ENCODE data around the gene ZNF592. TPM values are rescaled to one million over a fixed set of nuclear protein-coding genes. Genes with fewer than 3 reads are reported as not detected.

ZNF592 gene
- total and polyA plus RNA-seq, 7 donors, result 6.0 to 20.4 (median 13.6) TPM

GRCh38 chr15:84807228-84807627, 58.8 kb downstream of the ZNF592 start:
- H3K27me3 ChIP-seq, result no peaks in the 10 kb centered on the region
- intact Hi-C loops (cut with DNase I), result loop anchor here (5.0 kb wide), 1 partner anchor 40 kb away; no protein-coding TSS in a partner anchor
- no peak for DNase-seq
- H3K4me1 ChIP-seq, result no peaks in the 10 kb centered on the region
- H3K4me3 ChIP-seq, result no peak overlapping the region
- no peaks in the 10 kb centered on the region for H3K9me3 ChIP-seq
- no peak overlapping the region for H3K27ac ChIP-seq
- TF ChIP-seq POLR2A (IDR thresholded peaks at IDR 0.05), result no peak
- no peak for TF ChIP-seq EP300 (IDR thresholded peaks at IDR 0.05)
- no peak for TF ChIP-seq CTCF (IDR thresholded peaks at IDR 0.05)
- no peak for TF ChIP-seq POLR2AphosphoS5 (IDR thresholded peaks at IDR 0.05)
- WGBS, 2 donors, result 65 to 74% methylated on average over 3 of the region's 3 CpGs
- H3K36me3 ChIP-seq, result peaks cover 6 to 39% (median 15%) of the 10 kb centered on the region in 4 donors

GRCh38 chr15:84810073-84810840, 61.9 kb downstream of the ZNF592 start:
- no peaks in the 10 kb centered on the region for H3K27me3 ChIP-seq
- WGBS, 2 donors, result 94 to 96% methylated on average over 7 of the region's 7 CpGs
- peaks cover 0 to 10% (median 0%) of the 10 kb centered on the region in 4 donors for H3K36me3 ChIP-seq

GRCh38 chr15:84811151-84811550, 62.8 kb downstream of the ZNF592 start:
- H3K9me3 ChIP-seq, result no peaks in the 10 kb centered on the region
- no peak overlapping the region for H3K27ac ChIP-seq
- WGBS, 2 donors, result 76 to 86% methylated on average over 4 of the region's 4 CpGs
- no peak overlapping the region for H3K4me3 ChIP-seq
- H3K36me3 ChIP-seq, result peaks cover 0 to 1% (median 0%) of the 10 kb centered on the region in 4 donors
- no peaks in the 10 kb centered on the region for H3K4me1 ChIP-seq
- intact Hi-C loops (cut with DNase I), result no loop called here
- no peaks in the 10 kb centered on the region for H3K27me3 ChIP-seq
- TF ChIP-seq CTCF (IDR thresholded peaks at IDR 0.05) (no peak), POLR2AphosphoS5 (IDR thresholded peaks at IDR 0.05) (no peak)
- DNase-seq, result no peak

More at GRCh38 chr15:84810073-84810840, 61.9 kb downstream of the ZNF592 start:
- Histone ChIP-seq H3K4me1 (no peaks in the 10 kb centered on the region), H3K4me3 (no peak overlapping the region), H3K9me3 (no peaks in the 10 kb centered on the region), H3K27ac (no peak overlapping the region)
- intact Hi-C loops (cut with DNase I), result no loop called here
- no peak for TF ChIP-seq POLR2A (IDR thresholded peaks at IDR 0.05)
- no peak for TF ChIP-seq CTCF (IDR thresholded peaks at IDR 0.05)
- no peak for TF ChIP-seq POLR2AphosphoS5 (IDR thresholded peaks at IDR 0.05)
- no peak for TF ChIP-seq EP300 (IDR thresholded peaks at IDR 0.05)
- no peak for DNase-seq

GRCh38 chr15:84811828-84812227, 63.4 kb downstream of the ZNF592 start:
- Histone ChIP-seq H3K4me1 (peaks cover 0 to 6% (median 5%) of the 10 kb centered on the region in 4 donors), H3K4me3 (no peak overlapping the region), H3K9me3 (no peaks in the 10 kb centered on the region), H3K27ac (no peak overlapping the region), H3K27me3 (no peaks in the 10 kb centered on the region), H3K36me3 (no peaks in the 10 kb centered on the region)
- TF ChIP-seq POLR2AphosphoS5 (IDR thresholded peaks at IDR 0.05) (no peak), CTCF (IDR thresholded peaks at IDR 0.05) (no peak), EP300 (IDR thresholded peaks at IDR 0.05) (no peak), POLR2A (IDR thresholded peaks at IDR 0.05) (no peak)
- intact Hi-C loops (cut with DNase I), result no loop called here
- DNase-seq, result no peak

All from sigmoid colon (tissue), 7 donors.